Loucy (cell line): ENCODE results near the gene HOXA5.

Experiments
- EZH2phosphoT487 ChIP-seq: fragments of 200-600 bp; IDR thresholded peaks from 2 replicates; pipeline ENCODE4 v1.6.1; 2018; ENCODE audit warnings: antibody characterized with exemption, mild to moderate bottlenecking, moderate library complexity, borderline replicate concordance
- TF ChIP-seq, protein P1 (sequence below): fragments of 200-600 bp; sonication (generic); conservative IDR thresholded peaks from 2 replicates; pipeline ENCODE4 v1.5.1; 2014; ENCODE audit warnings: mild to moderate bottlenecking, antibody characterized with exemption, low read length

- TF ChIP-seq, protein P1, sequence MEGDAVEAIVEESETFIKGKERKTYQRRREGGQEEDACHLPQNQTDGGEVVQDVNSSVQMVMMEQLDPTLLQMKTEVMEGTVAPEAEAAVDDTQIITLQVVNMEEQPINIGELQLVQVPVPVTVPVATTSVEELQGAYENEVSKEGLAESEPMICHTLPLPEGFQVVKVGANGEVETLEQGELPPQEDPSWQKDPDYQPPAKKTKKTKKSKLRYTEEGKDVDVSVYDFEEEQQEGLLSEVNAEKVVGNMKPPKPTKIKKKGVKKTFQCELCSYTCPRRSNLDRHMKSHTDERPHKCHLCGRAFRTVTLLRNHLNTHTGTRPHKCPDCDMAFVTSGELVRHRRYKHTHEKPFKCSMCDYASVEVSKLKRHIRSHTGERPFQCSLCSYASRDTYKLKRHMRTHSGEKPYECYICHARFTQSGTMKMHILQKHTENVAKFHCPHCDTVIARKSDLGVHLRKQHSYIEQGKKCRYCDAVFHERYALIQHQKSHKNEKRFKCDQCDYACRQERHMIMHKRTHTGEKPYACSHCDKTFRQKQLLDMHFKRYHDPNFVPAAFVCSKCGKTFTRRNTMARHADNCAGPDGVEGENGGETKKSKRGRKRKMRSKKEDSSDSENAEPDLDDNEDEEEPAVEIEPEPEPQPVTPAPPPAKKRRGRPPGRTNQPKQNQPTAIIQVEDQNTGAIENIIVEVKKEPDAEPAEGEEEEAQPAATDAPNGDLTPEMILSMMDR: no peak
- TF ChIP-seq EZH2phosphoT487: no peak
Measured at GRCh38 chr7:27156508-27156898, 13.0 kb upstream of the HOXA5 start, which contains the start of gene HOXA7.
